ENCODE data around the gene NUSAP1.
A peak's percentile ranks its signal among the peaks of the same experiment; 100 is the strongest.

The NUSAP1 gene

DNA sequence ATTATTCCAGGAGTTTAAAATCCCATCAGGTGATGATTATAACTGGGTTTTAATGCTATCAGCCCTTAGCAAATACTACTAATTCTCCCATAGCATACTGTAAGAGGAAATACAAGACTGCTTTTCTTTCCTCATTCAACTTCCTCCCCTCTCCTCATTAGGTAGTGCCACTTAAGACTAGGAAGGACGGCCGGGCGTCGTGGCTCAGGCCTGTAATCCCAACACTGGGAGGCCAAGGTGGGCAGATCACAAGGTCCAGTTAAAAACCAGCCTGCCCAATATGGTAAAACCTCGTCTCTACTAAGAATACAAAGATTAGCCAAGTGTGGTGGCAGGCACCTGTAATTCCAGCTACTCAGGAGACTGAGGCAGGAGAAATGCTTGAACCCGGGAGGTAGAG is 55.0 kb downstream of the NUSAP1 start:
- H3K9me3 ChIP-seq (ENCODE audit: control insufficient read depth, low read depth, low read length), result no peaks in the 10 kb centered on the region
- no peaks in the 10 kb centered on the region for H3K27me3 ChIP-seq (ENCODE audit: control insufficient read depth, insufficient read depth, low read length)
- no peak overlapping the region for H3K4me3 ChIP-seq (ENCODE audit: low read length)
- H3K36me3 ChIP-seq (ENCODE audit: control insufficient read depth, low read depth, low read length), result no peaks in the 10 kb centered on the region
- H3K9ac ChIP-seq (ENCODE audit: low read length), result no peak overlapping the region
- no peak overlapping the region for H3K27ac ChIP-seq (ENCODE audit: low read length)
- H3K4me1 ChIP-seq (ENCODE audit: control insufficient read depth, low read depth, low read length), result no peaks in the 10 kb centered on the region

GRCh38 chr15:41392659-41393058 is 60.0 kb downstream of the NUSAP1 start:
- Histone ChIP-seq H3K4me3 (ENCODE audit: low read length) (no peak overlapping the region), H3K4me1 (ENCODE audit: control insufficient read depth, low read depth, low read length) (no peaks in the 10 kb centered on the region), H3K27me3 (ENCODE audit: control insufficient read depth, insufficient read depth, low read length) (no peaks in the 10 kb centered on the region), H3K9ac (ENCODE audit: low read length) (no peak overlapping the region), H3K36me3 (ENCODE audit: control insufficient read depth, low read depth, low read length) (no peaks in the 10 kb centered on the region), H3K27ac (ENCODE audit: low read length) (no peak overlapping the region), H3K9me3 (ENCODE audit: control insufficient read depth, low read depth, low read length) (no peaks in the 10 kb centered on the region)

GRCh38 chr15:41394924-41395323 is 62.2 kb downstream of the NUSAP1 start:
- Histone ChIP-seq H3K4me3 (ENCODE audit: low read length) (no peak overlapping the region), H3K4me1 (ENCODE audit: control insufficient read depth, low read depth, low read length) (no peaks in the 10 kb centered on the region), H3K36me3 (ENCODE audit: control insufficient read depth, low read depth, low read length) (no peaks in the 10 kb centered on the region), H3K9ac (ENCODE audit: low read length) (no peak overlapping the region), H3K27ac (ENCODE audit: low read length) (no peak overlapping the region), H3K27me3 (ENCODE audit: control insufficient read depth, insufficient read depth, low read length) (no peaks in the 10 kb centered on the region), H3K9me3 (ENCODE audit: control insufficient read depth, low read depth, low read length) (no peaks in the 10 kb centered on the region)

DNA sequence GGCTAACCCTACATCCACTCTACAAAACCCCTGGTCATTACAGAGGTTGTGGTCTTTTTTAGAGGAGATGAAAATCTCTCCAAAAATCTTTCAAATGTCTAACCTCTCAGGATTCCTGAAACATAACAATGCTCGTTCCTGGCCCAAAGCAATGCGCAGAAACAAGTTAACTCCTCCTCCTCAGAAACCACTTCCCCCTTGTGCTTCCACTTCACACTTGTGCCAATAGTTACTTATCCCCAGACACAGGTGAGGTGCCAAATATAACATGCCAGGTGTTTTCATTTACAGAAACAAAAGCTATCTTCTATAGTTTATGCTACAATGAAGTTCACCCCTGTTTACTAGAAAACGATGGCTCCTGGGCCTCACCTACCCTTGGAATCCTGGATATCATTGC is 63.4 kb downstream of the NUSAP1 start:
- Histone ChIP-seq H3K4me1 (ENCODE audit: control insufficient read depth, low read depth, low read length) (no peaks in the 10 kb centered on the region), H3K27ac (ENCODE audit: low read length) (no peak overlapping the region), H3K4me3 (ENCODE audit: low read length) (no peak overlapping the region)

GRCh38 chr15:41401904-41402267 is 69.2 kb downstream of the NUSAP1 start:
- H3K27me3 ChIP-seq (ENCODE audit: control insufficient read depth, insufficient read depth, low read length), result no peaks in the 10 kb centered on the region
- no peak overlapping the region for H3K27ac ChIP-seq (ENCODE audit: low read length)
- no peaks in the 10 kb centered on the region for H3K9me3 ChIP-seq (ENCODE audit: control insufficient read depth, low read depth, low read length)
- H3K36me3 ChIP-seq (ENCODE audit: control insufficient read depth, low read depth, low read length), result no peaks in the 10 kb centered on the region
- H3K9ac ChIP-seq (ENCODE audit: low read length), result peak overlapping the region; percentile 59
- peak overlapping the region; percentile 68 for H3K4me3 ChIP-seq (ENCODE audit: low read length)
- H3K4me1 ChIP-seq (ENCODE audit: control insufficient read depth, low read depth, low read length), result no peaks in the 10 kb centered on the region

More for the DNA sequence above, 63.4 kb downstream of the NUSAP1 start:
- H3K36me3 ChIP-seq (ENCODE audit: control insufficient read depth, low read depth, low read length), result no peaks in the 10 kb centered on the region
- H3K9me3 ChIP-seq (ENCODE audit: control insufficient read depth, low read depth, low read length), result no peaks in the 10 kb centered on the region
- H3K27me3 ChIP-seq (ENCODE audit: control insufficient read depth, insufficient read depth, low read length), result no peaks in the 10 kb centered on the region
- H3K9ac ChIP-seq (ENCODE audit: low read length), result no peak overlapping the region

- Histone ChIP-seq H3K36me3 (ENCODE audit: control insufficient read depth, low read depth, low read length) (no peaks in the 10 kb centered on the region), H3K4me3 (ENCODE audit: low read length) (no peak overlapping the region), H3K9ac (ENCODE audit: low read length) (no peak overlapping the region), H3K27me3 (ENCODE audit: control insufficient read depth, insufficient read depth, low read length) (no peaks in the 10 kb centered on the region), H3K27ac (ENCODE audit: low read length) (no peak overlapping the region), H3K9me3 (ENCODE audit: control insufficient read depth, low read depth, low read length) (no peaks in the 10 kb centered on the region), H3K4me1 (ENCODE audit: control insufficient read depth, low read depth, low read length) (no peaks in the 10 kb centered on the region)
These were observed 74.7 kb downstream of the NUSAP1 start for GRCh38 chr15:41407341-41407740.

- no peaks in the 10 kb centered on the region for H3K36me3 ChIP-seq (ENCODE audit: control insufficient read depth, low read depth, low read length)
- H3K4me3 ChIP-seq (ENCODE audit: low read length), result no peak overlapping the region
- no peaks in the 10 kb centered on the region for H3K4me1 ChIP-seq (ENCODE audit: control insufficient read depth, low read depth, low read length)
- no peaks in the 10 kb centered on the region for H3K9me3 ChIP-seq (ENCODE audit: control insufficient read depth, low read depth, low read length)
- H3K27me3 ChIP-seq (ENCODE audit: control insufficient read depth, insufficient read depth, low read length), result no peaks in the 10 kb centered on the region
- H3K9ac ChIP-seq (ENCODE audit: low read length), result no peak overlapping the region
- no peak overlapping the region for H3K27ac ChIP-seq (ENCODE audit: low read length)
These were observed 75.6 kb downstream of the NUSAP1 start for GRCh38 chr15:41408234-41408641.

- Histone ChIP-seq H3K27me3 (ENCODE audit: control insufficient read depth, insufficient read depth, low read length) (no peaks in the 10 kb centered on the region), H3K4me1 (ENCODE audit: control insufficient read depth, low read depth, low read length) (no peaks in the 10 kb centered on the region)
These were observed 78.3 kb downstream of the NUSAP1 start for GRCh38 chr15:41411031-41411430.

DNA sequence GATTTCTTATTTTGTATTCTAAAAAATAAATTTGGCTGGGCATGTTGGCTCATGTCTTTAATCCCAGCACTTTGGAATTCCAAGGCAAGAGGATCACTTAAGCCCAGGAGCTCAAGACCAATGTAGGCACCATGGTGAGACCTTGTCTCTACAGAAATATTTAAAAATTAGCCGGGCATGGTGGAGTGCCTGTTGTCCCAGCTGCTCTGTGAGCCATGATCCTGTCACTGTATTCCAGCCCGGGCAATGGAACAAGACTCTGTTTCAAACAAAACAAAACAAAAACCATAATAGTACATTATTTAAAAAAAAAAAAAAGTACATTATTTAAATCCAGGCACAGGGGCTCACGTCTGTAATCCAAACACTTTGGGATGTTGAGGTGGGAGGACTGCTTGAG is 78.8 kb downstream of the NUSAP1 start:
- Histone ChIP-seq H3K9ac (ENCODE audit: low read length) (no peak overlapping the region), H3K4me1 (ENCODE audit: control insufficient read depth, low read depth, low read length) (no peaks in the 10 kb centered on the region), H3K36me3 (ENCODE audit: control insufficient read depth, low read depth, low read length) (no peaks in the 10 kb centered on the region), H3K27ac (ENCODE audit: low read length) (no peak overlapping the region), H3K27me3 (ENCODE audit: control insufficient read depth, insufficient read depth, low read length) (no peaks in the 10 kb centered on the region), H3K9me3 (ENCODE audit: control insufficient read depth, low read depth, low read length) (no peaks in the 10 kb centered on the region), H3K4me3 (ENCODE audit: low read length) (no peak overlapping the region)

More at GRCh38 chr15:41411031-41411430, 78.3 kb downstream of the NUSAP1 start:
- no peaks in the 10 kb centered on the region for H3K9me3 ChIP-seq (ENCODE audit: control insufficient read depth, low read depth, low read length)
- H3K4me3 ChIP-seq (ENCODE audit: low read length), result no peak overlapping the region
- H3K9ac ChIP-seq (ENCODE audit: low read length), result no peak overlapping the region
- no peak overlapping the region for H3K27ac ChIP-seq (ENCODE audit: low read length)
- no peaks in the 10 kb centered on the region for H3K36me3 ChIP-seq (ENCODE audit: control insufficient read depth, low read depth, low read length)

- Histone ChIP-seq H3K4me1 (ENCODE audit: control insufficient read depth, low read depth, low read length) (peaks cover 5% of the 10 kb centered on the region), H3K27me3 (ENCODE audit: control insufficient read depth, insufficient read depth, low read length) (no peaks in the 10 kb centered on the region), H3K9ac (ENCODE audit: low read length) (peak overlapping the region; percentile 78), H3K36me3 (ENCODE audit: control insufficient read depth, low read depth, low read length) (no peaks in the 10 kb centered on the region), H3K4me3 (ENCODE audit: low read length) (peak overlapping the region; percentile 93), H3K27ac (ENCODE audit: low read length) (no peak overlapping the region), H3K9me3 (ENCODE audit: control insufficient read depth, low read depth, low read length) (no peaks in the 10 kb centered on the region)
These were observed 83.6 kb downstream of the NUSAP1 start for GRCh38 chr15:41416128-41416741.

DNA sequence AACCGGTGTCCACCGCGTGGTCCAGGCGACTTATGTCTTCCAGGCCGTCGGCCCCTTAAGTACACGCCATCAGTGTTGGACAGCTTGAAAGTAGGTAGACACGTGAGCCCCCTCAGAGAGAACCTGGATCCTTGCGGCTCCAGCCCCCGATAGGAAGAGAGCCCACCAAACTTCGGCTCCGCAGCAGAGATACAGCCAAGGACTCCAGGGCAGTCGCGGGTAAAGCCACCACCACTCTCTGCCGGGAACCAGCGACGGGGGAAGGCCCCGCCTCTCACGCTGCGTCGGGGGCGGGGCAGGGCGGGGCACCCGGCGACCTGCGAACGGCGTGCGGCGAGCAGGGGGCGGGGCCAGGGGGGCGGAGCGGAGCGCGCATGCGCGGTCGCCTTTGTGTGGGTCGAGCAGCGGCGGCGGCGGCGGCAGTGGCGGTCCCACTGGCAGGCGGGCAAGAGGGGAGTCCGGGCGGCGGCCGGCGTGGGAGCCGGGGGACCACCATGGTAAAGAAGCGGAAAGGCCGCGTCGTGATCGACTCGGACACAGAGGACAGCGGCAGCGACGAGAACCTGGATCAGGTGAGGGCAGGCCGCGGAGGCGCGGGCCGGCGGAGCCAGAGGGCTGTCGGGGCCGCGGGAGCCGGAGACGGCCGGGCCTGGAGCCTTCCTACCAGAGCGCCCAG is 84.2 kb downstream of the NUSAP1 start, which contains the start of gene RTF1:
Gene RTF1, plus strand, starts transcription at position 354 of the 676 bp plus-strand sequence. Its CDS starts 21 bp downstream, at position 375.
- Histone ChIP-seq H3K9me3 (ENCODE audit: control insufficient read depth, low read depth, low read length) (no peaks in the 10 kb centered on the region), H3K4me3 (ENCODE audit: low read length) (peak within 1 kb of the TSS; percentile 93), H3K36me3 (ENCODE audit: control insufficient read depth, low read depth, low read length) (no peaks in the 10 kb centered on the region), H3K27ac (ENCODE audit: low read length) (no peak within 1 kb of the TSS), H3K4me1 (ENCODE audit: control insufficient read depth, low read depth, low read length) (peaks cover 5% of the 10 kb centered on the region), H3K9ac (ENCODE audit: low read length) (peak within 1 kb of the TSS; percentile 85), H3K27me3 (ENCODE audit: control insufficient read depth, insufficient read depth, low read length) (no peaks in the 10 kb centered on the region)

Measured in iPS-18a (cell line).